HCT116 (cell line): Measurements from ENCODE around the gene VPS11.

Experiments
- CTCF ChIP-seq, 3 experiments: fragments of 200-600 bp in 1 of 3; sonication (generic) in 1 of 3; IDR thresholded peaks in 2 of 3; conservative IDR thresholded peaks in 1 of 3; 2 replicates each; pipeline ENCODE4 v1.5.1; 2012 to 2017; ENCODE audit warnings: low read depth in 2 of 3, low read length in 2 of 3, antibody characterized with exemption in 1 of 3, borderline replicate concordance in 1 of 3, control low read depth in 1 of 3, mild to moderate bottlenecking in 1 of 3, mixed read lengths in 1 of 3, mixed run types in 1 of 3, moderate library complexity in 1 of 3; ENCODE audit not compliant: insufficient read depth in 1 of 3
- POLR2A ChIP-seq: IDR thresholded peaks from 2 replicates; pipeline ENCODE4 v1.7.0; 2011; ENCODE audit warnings: borderline replicate concordance; ENCODE audit not compliant: insufficient read depth, insufficient read length; ENCODE audit errors: extremely low read depth

GRCh38 chr11:119109843-119110242 lies 42.2 kb downstream of the VPS11 start:
- no peak for TF ChIP-seq CTCF (IDR thresholded peaks at IDR 0.05 in 2 of 3, conservative IDR thresholded peaks at IDR 0.05 in 1 of 3; ENCODE audit: borderline replicate concordance in 1 of 3, insufficient read depth in 1 of 3, low read depth in 2 of 3, low read length in 2 of 3)
- no peak for TF ChIP-seq POLR2A
